Measurements from ENCODE around the gene NELL2.

The NELL2 gene

DNA sequence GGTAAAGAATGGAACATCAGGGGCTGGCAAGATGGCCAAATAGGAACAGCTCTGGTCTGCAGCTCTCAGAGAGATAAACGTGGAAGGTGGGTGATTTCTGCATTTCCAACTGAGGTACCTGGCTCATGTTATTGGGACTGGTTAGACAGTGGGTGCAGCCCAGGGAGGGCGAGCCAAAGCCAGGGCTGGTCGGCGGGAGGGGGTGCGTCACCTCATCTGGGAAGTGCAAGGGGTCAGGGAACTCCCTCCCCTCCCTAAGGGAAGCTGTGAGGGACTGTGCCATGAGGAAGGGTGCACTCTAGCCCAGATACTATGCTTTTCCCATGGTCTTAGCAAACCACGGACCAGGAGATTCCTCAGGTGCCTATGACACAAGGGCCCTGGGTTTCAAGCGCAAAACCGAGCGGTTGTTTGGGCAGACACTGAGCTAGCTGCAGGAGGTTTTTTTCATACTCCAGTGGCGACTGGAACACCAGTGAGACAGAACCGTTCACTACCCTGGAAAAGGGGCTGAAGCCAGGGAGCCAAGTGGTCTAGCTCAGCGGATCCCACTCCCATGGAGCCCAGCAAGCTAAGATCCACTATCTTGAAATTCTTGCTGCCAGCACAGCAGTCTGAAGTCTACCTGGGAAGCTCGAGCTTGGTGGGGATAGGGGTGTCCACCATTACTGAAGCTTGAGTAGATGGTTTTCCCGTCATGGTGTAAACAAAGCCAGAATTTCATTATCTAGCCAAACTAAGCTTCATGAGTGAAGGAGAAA lies 317.6 kb downstream of the NELL2 start:
- TF ChIP-seq, protein P1, sequence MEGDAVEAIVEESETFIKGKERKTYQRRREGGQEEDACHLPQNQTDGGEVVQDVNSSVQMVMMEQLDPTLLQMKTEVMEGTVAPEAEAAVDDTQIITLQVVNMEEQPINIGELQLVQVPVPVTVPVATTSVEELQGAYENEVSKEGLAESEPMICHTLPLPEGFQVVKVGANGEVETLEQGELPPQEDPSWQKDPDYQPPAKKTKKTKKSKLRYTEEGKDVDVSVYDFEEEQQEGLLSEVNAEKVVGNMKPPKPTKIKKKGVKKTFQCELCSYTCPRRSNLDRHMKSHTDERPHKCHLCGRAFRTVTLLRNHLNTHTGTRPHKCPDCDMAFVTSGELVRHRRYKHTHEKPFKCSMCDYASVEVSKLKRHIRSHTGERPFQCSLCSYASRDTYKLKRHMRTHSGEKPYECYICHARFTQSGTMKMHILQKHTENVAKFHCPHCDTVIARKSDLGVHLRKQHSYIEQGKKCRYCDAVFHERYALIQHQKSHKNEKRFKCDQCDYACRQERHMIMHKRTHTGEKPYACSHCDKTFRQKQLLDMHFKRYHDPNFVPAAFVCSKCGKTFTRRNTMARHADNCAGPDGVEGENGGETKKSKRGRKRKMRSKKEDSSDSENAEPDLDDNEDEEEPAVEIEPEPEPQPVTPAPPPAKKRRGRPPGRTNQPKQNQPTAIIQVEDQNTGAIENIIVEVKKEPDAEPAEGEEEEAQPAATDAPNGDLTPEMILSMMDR (conservative IDR thresholded peaks at IDR 0.05) = no peak
- no peak overlapping the region for H3K27ac ChIP-seq

DNA sequence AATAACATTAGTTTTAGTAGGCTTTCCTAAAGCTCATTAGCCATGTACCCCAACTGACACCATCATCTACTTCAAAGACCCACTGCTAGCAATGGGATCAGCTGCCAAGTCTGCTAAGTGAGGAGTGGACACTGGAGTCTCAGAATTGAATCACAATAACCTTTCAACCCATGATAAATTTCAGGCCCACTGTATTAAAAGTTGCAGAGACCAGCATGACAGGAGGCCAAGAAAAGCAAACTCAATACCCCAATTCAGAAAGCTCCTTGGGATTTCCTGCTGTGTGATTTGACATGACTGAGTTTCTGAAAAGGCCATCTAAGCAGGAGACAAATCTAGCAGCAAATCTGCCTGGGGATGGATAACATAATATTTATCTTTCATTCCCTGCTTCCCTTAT lies 320.7 kb downstream of the NELL2 start:
- no peak overlapping the region for H3K27ac ChIP-seq
- TF ChIP-seq, protein P1 (conservative IDR thresholded peaks at IDR 0.05) = no peak

GRCh38 chr12:44551631-44552030 lies 324.5 kb downstream of the NELL2 start:
- TF ChIP-seq, protein P1 (conservative IDR thresholded peaks at IDR 0.05) = no peak
- no peak overlapping the region for H3K27ac ChIP-seq

DNA sequence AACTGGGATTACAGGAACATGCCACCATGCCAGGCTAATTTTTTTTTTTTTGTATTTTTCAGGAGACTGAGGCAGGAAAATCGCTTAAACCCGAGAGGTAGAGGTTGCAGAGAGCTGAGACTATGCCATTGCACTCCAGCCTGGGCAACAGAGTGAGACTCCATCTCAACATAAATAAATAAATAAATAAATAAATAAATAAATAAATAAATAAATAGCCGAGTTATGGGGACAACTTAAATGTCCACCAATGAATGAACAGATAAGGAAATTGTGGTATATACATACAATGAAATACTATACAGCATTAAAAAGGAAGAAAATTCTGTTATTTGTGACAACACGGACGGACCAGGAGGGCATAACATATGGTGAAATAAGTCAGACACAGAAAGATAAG lies 325.7 kb downstream of the NELL2 start:
- no peak overlapping the region for H3K27ac ChIP-seq
- TF ChIP-seq, protein P1 (conservative IDR thresholded peaks at IDR 0.05) = no peak

GRCh38 chr12:44546060-44546459 lies 330.1 kb downstream of the NELL2 start:
- TF ChIP-seq, protein P1 (conservative IDR thresholded peaks at IDR 0.05) = no peak
- no peak overlapping the region for H3K27ac ChIP-seq

- H3K27ac ChIP-seq = no peak overlapping the region
- TF ChIP-seq, protein P1 (conservative IDR thresholded peaks at IDR 0.05) = no peak
Observed at GRCh38 chr12:44544018-44544417, 332.1 kb downstream of the NELL2 start.

DNA sequence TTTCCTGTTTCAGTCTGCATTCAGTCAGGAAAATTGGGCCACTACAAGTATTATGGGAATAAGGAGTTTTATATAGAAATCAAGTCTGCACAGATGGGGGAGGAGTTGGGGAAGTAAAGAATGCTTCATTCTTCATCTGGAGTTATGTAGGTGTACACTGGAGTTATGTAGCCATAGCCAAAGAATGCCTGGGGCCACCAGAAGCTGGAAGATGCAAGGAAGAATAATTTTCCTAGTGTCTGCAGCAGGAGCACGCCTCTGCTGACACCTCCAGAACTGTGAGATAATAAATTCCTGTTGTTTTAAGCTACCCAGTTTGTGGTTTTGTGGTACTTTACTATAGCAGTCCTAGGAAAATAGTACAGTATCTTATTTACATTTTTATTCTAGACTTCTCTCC lies 333.4 kb downstream of the NELL2 start:
- H3K27ac ChIP-seq = no peak overlapping the region
- TF ChIP-seq, protein P1 (conservative IDR thresholded peaks at IDR 0.05) = no peak

Data from VCaP (cell line).